ENCODE measurements around the gene REEP2. TPM values are rescaled to one million over a fixed set of nuclear protein-coding genes. Genes with fewer than 3 reads are reported as not detected.

The REEP2 gene
- total RNA-seq, 1 donor from 2014 or later: 6.1 TPM

DNA sequence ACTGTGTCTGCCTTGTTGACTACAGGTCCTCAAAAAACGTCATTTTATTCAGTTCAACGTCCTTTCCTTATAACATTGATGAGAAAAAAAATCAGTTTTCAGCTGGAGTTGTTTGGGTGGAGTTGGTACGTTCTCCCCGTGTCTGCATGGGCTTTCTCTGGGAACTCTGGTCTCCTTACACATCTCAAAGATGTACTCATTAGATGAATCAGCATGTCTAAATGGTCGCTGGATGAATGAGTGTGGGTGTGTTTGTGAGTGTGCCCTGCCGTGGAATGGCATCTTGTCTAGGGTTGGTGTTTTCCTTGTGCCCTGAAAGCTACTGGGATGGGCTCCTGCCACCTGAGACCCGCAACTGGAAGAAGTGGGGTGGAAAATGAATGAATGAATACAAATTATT is 56.5 kb downstream of the REEP2 start:
- Histone ChIP-seq H3K27me3 (no peaks in the 10 kb centered on the region), H3K4me3 (no peak overlapping the region), H3K4me1 (peaks cover 32% of the 10 kb centered on the region), H3K36me3 (no peaks in the 10 kb centered on the region), H3K27ac (no peak overlapping the region), H3K9me3 (no peaks in the 10 kb centered on the region)
- no peak for TF ChIP-seq POLR2AphosphoS5 (IDR thresholded peaks at IDR 0.05; ENCODE audit: insufficient read depth in 1 of 2, low read depth in 1 of 2)
- intact Hi-C loops (cut with DNase I): no loop called here
- DNase-seq (ENCODE audit: extremely low spot score in 2 of 2): no peak

Small RNA genes lying within 50 kb of the gene (small RNA-seq; reads per million reads assigned to genes)
- not detected for gene AC113403.1

Other genes starting within 250 kb of the REEP2 start
- 14.2 TPM for gene CDC23, start 225.7 kb upstream of the REEP2 start, total RNA-seq
- 4.7 TPM for gene GFRA3, start 164.4 kb upstream of the REEP2 start, total RNA-seq
- 2.0 TPM for gene CDC25C, start 107.3 kb upstream of the REEP2 start, total RNA-seq
- 17.4 TPM for gene FAM53C, start 100.8 kb upstream of the REEP2 start, total RNA-seq
- 48.6 TPM for gene KDM3B, start 86.4 kb upstream of the REEP2 start, total RNA-seq
- gene EGR1, start 26.4 kb downstream of the REEP2 start, total RNA-seq: 119 TPM
- gene ETF1, start 104.2 kb downstream of the REEP2 start, total RNA-seq: 60.6 TPM
- 156 TPM for gene HSPA9, start 136.3 kb downstream of the REEP2 start, total RNA-seq

All from vagina (tissue), 2 donors.